Measurements from ENCODE around the gene NTM.

The NTM gene

GRCh38 chr11:132335311-132335710, 964.9 kb downstream of the NTM start:
- no peaks in the 10 kb centered on the region for H3K79me1 ChIP-seq (ENCODE audit: low read depth, low read length)
- H2BK15ac ChIP-seq (ENCODE audit: low read length), result no peak overlapping the region
- no peak overlapping the region for H4K8ac ChIP-seq (ENCODE audit: low read depth, low read length)
- DNase-seq (ENCODE audit: low spot score), result no peak
- no peak overlapping the region for H2BK120ac ChIP-seq (ENCODE audit: low read depth, low read length)
- no peak overlapping the region for H3K27ac ChIP-seq (replicated peaks; ENCODE audit: low read length)
- H3K9me3 ChIP-seq (replicated peaks in 1 of 2; ENCODE audit: control insufficient read depth in 2 of 2, insufficient read depth in 1 of 2, low read depth in 1 of 2, low read length in 2 of 2), result no peaks in the 10 kb centered on the region
- H2AFZ ChIP-seq (ENCODE audit: low read length), result no peak overlapping the region
- no peak overlapping the region for H3K9ac ChIP-seq (ENCODE audit: low read depth, low read length, poor library complexity)
- no CpG with 5 or more reads among the region's 14 CpGs for WGBS, 2 donors (ENCODE audit: extremely low coverage in 2 of 2, insufficient read length in 2 of 2, insufficient replicate concordance in 1 of 2)
- H4K91ac ChIP-seq (ENCODE audit: low read depth, low read length, poor library complexity), result no peak overlapping the region
- no peak overlapping the region for H2AK5ac ChIP-seq (ENCODE audit: low read depth, low read length)
- no peak overlapping the region for H3K23ac ChIP-seq (ENCODE audit: low read depth, low read length, poor library complexity)
- no peak overlapping the region for H2BK5ac ChIP-seq (ENCODE audit: low read length)
- no peaks in the 10 kb centered on the region for H3K36me3 ChIP-seq (replicated peaks in 1 of 2; ENCODE audit: control insufficient read depth in 2 of 2, insufficient read depth in 2 of 2, low read length in 2 of 2)
- no peak overlapping the region for H3K14ac ChIP-seq (ENCODE audit: low read length)
- H3K4me2 ChIP-seq (ENCODE audit: insufficient read depth, low read length, poor library complexity, severe bottlenecking), result no peak overlapping the region
- H3K18ac ChIP-seq (ENCODE audit: low read length), result no peak overlapping the region
- peaks cover 0 to 5% of the 10 kb centered on the region in 2 donors for H3K4me1 ChIP-seq (ENCODE audit: control insufficient read depth in 2 of 2, insufficient read depth in 1 of 2, low read depth in 1 of 2, low read length in 2 of 2)
- no peak overlapping the region for H3K4ac ChIP-seq (ENCODE audit: low read length)
- no peak overlapping the region for H3K4me3 ChIP-seq (ENCODE audit: low read length in 2 of 2)
- no peaks in the 10 kb centered on the region for H3K27me3 ChIP-seq (ENCODE audit: control insufficient read depth in 3 of 3, insufficient read depth in 3 of 3, low read depth in 1 of 3, low read length in 3 of 3)
- H2BK12ac ChIP-seq (ENCODE audit: low read length), result no peak overlapping the region

- no peak for DNase-seq (ENCODE audit: low spot score)
- Histone ChIP-seq H2BK5ac (ENCODE audit: low read length) (no peak overlapping the region), H2BK15ac (ENCODE audit: low read length) (no peak overlapping the region), H3K4me3 (ENCODE audit: low read length in 2 of 2) (peak overlapping the region in 1 of 2 donors; percentile 12), H2AFZ (ENCODE audit: low read length) (no peak overlapping the region), H3K14ac (ENCODE audit: low read length) (peak overlapping the region; percentile 28), H3K79me1 (ENCODE audit: low read depth, low read length) (no peaks in the 10 kb centered on the region), H3K27ac (replicated peaks; ENCODE audit: low read length) (no peak overlapping the region), H3K27me3 (ENCODE audit: control insufficient read depth in 3 of 3, insufficient read depth in 3 of 3, low read depth in 1 of 3, low read length in 3 of 3) (no peaks in the 10 kb centered on the region), H2BK120ac (ENCODE audit: low read depth, low read length) (no peak overlapping the region), H3K4ac (ENCODE audit: low read length) (no peak overlapping the region), H2AK5ac (ENCODE audit: low read depth, low read length) (no peak overlapping the region), H4K91ac (ENCODE audit: low read depth, low read length, poor library complexity) (peak overlapping the region; percentile 50), H3K4me1 (ENCODE audit: control insufficient read depth in 2 of 2, insufficient read depth in 1 of 2, low read depth in 1 of 2, low read length in 2 of 2) (no peaks in the 10 kb centered on the region), H3K4me2 (ENCODE audit: insufficient read depth, low read length, poor library complexity, severe bottlenecking) (no peak overlapping the region), H2BK12ac (ENCODE audit: low read length) (no peak overlapping the region), H3K9ac (ENCODE audit: low read depth, low read length, poor library complexity) (no peak overlapping the region), H4K8ac (ENCODE audit: low read depth, low read length) (no peak overlapping the region), H3K18ac (ENCODE audit: low read length) (no peak overlapping the region), H3K36me3 (replicated peaks in 1 of 2; ENCODE audit: control insufficient read depth in 2 of 2, insufficient read depth in 2 of 2, low read length in 2 of 2) (no peaks in the 10 kb centered on the region), H3K23ac (ENCODE audit: low read depth, low read length, poor library complexity) (no peak overlapping the region), H3K9me3 (replicated peaks in 1 of 2; ENCODE audit: control insufficient read depth in 2 of 2, insufficient read depth in 1 of 2, low read depth in 1 of 2, low read length in 2 of 2) (no peaks in the 10 kb centered on the region)
- no CpG with 5 or more reads among the region's 12 CpGs for WGBS, 2 donors (ENCODE audit: extremely low coverage in 2 of 2, insufficient read length in 2 of 2, insufficient replicate concordance in 1 of 2)
Measured at GRCh38 chr11:132336781-132337535, 966.5 kb downstream of the NTM start.

GRCh38 chr11:132337819-132338416, 967.5 kb downstream of the NTM start:
- Histone ChIP-seq H3K9ac (ENCODE audit: low read depth, low read length, poor library complexity) (no peak overlapping the region), H3K4me2 (ENCODE audit: insufficient read depth, low read length, poor library complexity, severe bottlenecking) (no peak overlapping the region), H3K4me1 (ENCODE audit: control insufficient read depth in 2 of 2, insufficient read depth in 1 of 2, low read depth in 1 of 2, low read length in 2 of 2) (no peaks in the 10 kb centered on the region), H3K36me3 (replicated peaks in 1 of 2; ENCODE audit: control insufficient read depth in 2 of 2, insufficient read depth in 2 of 2, low read length in 2 of 2) (no peaks in the 10 kb centered on the region), H4K91ac (ENCODE audit: low read depth, low read length, poor library complexity) (no peak overlapping the region), H2AK5ac (ENCODE audit: low read depth, low read length) (no peak overlapping the region), H3K4me3 (ENCODE audit: low read length in 2 of 2) (no peak overlapping the region), H2BK15ac (ENCODE audit: low read length) (no peak overlapping the region), H2AFZ (ENCODE audit: low read length) (no peak overlapping the region), H3K27ac (replicated peaks; ENCODE audit: low read length) (no peak overlapping the region), H4K8ac (ENCODE audit: low read depth, low read length) (no peak overlapping the region), H3K14ac (ENCODE audit: low read length) (no peak overlapping the region), H2BK12ac (ENCODE audit: low read length) (no peak overlapping the region), H2BK120ac (ENCODE audit: low read depth, low read length) (no peak overlapping the region), H3K4ac (ENCODE audit: low read length) (no peak overlapping the region), H3K18ac (ENCODE audit: low read length) (no peak overlapping the region), H3K23ac (ENCODE audit: low read depth, low read length, poor library complexity) (no peak overlapping the region), H3K9me3 (replicated peaks in 1 of 2; ENCODE audit: control insufficient read depth in 2 of 2, insufficient read depth in 1 of 2, low read depth in 1 of 2, low read length in 2 of 2) (no peaks in the 10 kb centered on the region), H2BK5ac (ENCODE audit: low read length) (no peak overlapping the region), H3K79me1 (ENCODE audit: low read depth, low read length) (no peaks in the 10 kb centered on the region), H3K27me3 (ENCODE audit: control insufficient read depth in 3 of 3, insufficient read depth in 3 of 3, low read depth in 1 of 3, low read length in 3 of 3) (no peaks in the 10 kb centered on the region)
- WGBS, 2 donors (ENCODE audit: extremely low coverage in 2 of 2, insufficient read length in 2 of 2, insufficient replicate concordance in 1 of 2), result no CpG with 5 or more reads among the region's 2 CpGs
- DNase-seq (ENCODE audit: low spot score), result no peak

- H2AFZ ChIP-seq (ENCODE audit: low read length), result no peak overlapping the region
- DNase-seq (ENCODE audit: low spot score), result no peak
- H3K4me1 ChIP-seq (ENCODE audit: control insufficient read depth in 2 of 2, insufficient read depth in 1 of 2, low read depth in 1 of 2, low read length in 2 of 2), result peaks cover 0 to 2% of the 10 kb centered on the region in 2 donors
- no peak overlapping the region for H3K23ac ChIP-seq (ENCODE audit: low read depth, low read length, poor library complexity)
- no peak overlapping the region for H3K4me2 ChIP-seq (ENCODE audit: insufficient read depth, low read length, poor library complexity, severe bottlenecking)
- H4K8ac ChIP-seq (ENCODE audit: low read depth, low read length), result no peak overlapping the region
- H2BK15ac ChIP-seq (ENCODE audit: low read length), result no peak overlapping the region
- no peaks in the 10 kb centered on the region for H3K9me3 ChIP-seq (replicated peaks in 1 of 2; ENCODE audit: control insufficient read depth in 2 of 2, insufficient read depth in 1 of 2, low read depth in 1 of 2, low read length in 2 of 2)
- no peak overlapping the region for H3K4ac ChIP-seq (ENCODE audit: low read length)
- no peak overlapping the region for H3K14ac ChIP-seq (ENCODE audit: low read length)
- H3K79me1 ChIP-seq (ENCODE audit: low read depth, low read length), result no peaks in the 10 kb centered on the region
- no peaks in the 10 kb centered on the region for H3K27me3 ChIP-seq (ENCODE audit: control insufficient read depth in 3 of 3, insufficient read depth in 3 of 3, low read depth in 1 of 3, low read length in 3 of 3)
- no peak overlapping the region for H3K4me3 ChIP-seq (ENCODE audit: low read length in 2 of 2)
- no peak overlapping the region for H2BK5ac ChIP-seq (ENCODE audit: low read length)
- H3K27ac ChIP-seq (replicated peaks; ENCODE audit: low read length), result no peak overlapping the region
- H2BK120ac ChIP-seq (ENCODE audit: low read depth, low read length), result no peak overlapping the region
- no peak overlapping the region for H3K9ac ChIP-seq (ENCODE audit: low read depth, low read length, poor library complexity)
- no peak overlapping the region for H3K18ac ChIP-seq (ENCODE audit: low read length)
- H4K91ac ChIP-seq (ENCODE audit: low read depth, low read length, poor library complexity), result no peak overlapping the region
- H2BK12ac ChIP-seq (ENCODE audit: low read length), result no peak overlapping the region
- WGBS, 2 donors (ENCODE audit: extremely low coverage in 2 of 2, insufficient read length in 2 of 2, insufficient replicate concordance in 1 of 2), result no CpG with 5 or more reads among the region's 3 CpGs
- H3K36me3 ChIP-seq (replicated peaks in 1 of 2; ENCODE audit: control insufficient read depth in 2 of 2, insufficient read depth in 2 of 2, low read length in 2 of 2), result no peaks in the 10 kb centered on the region
- no peak overlapping the region for H2AK5ac ChIP-seq (ENCODE audit: low read depth, low read length)
Measured at GRCh38 chr11:132342408-132342807, 972.0 kb downstream of the NTM start.

Data from neuronal stem cell (in vitro differentiated cells).